ENCODE data around the gene FNIP1. TPM values are rescaled to one million over a fixed set of nuclear protein-coding genes. Genes with fewer than 3 reads are reported as not detected.

FNIP1 gene
- total and polyA plus RNA-seq, 2 of the 13 experiments (the other 11 are each of a cell fraction or from before 2014, with no cell fraction given): 10.9 to 29.3 TPM

GRCh38 chr5:131684595-131684994, 112.2 kb downstream of the FNIP1 start:
- no TSS peak for BruUV-seq (replicated peaks)
- Histone ChIP-seq H3K36me3 (replicated peaks in 1 of 2; ENCODE audit: control insufficient read depth in 1 of 2, insufficient read depth in 2 of 2, low read length in 2 of 2) (peaks cover 0 to 24% of the 10 kb centered on the region in 2 experiments; a peak in 2 of 5 replicates), H3K4me2 (ENCODE audit: low read depth, low read length) (no peak overlapping the region), H3K9ac (ENCODE audit: insufficient read depth, low read depth, low read length) (no peak overlapping the region), H3K79me2 (ENCODE audit: insufficient read depth, low read length) (peaks cover 2% of the 10 kb centered on the region), H3K27me3 (ENCODE audit: control insufficient read depth in 1 of 2, insufficient read depth in 2 of 2, low read length in 2 of 2) (no peaks in the 10 kb centered on the region), H4K20me1 (ENCODE audit: insufficient read depth, low read length) (no peaks in the 10 kb centered on the region), H3K27ac (ENCODE audit: extremely low read length, insufficient read depth, low read length) (no peak overlapping the region), H2AFZ (ENCODE audit: low read length) (no peak overlapping the region), H3K9me3 (ENCODE audit: low read length) (no peaks in the 10 kb centered on the region), H3K4me3 (replicated peaks in 1 of 3; ENCODE audit: insufficient read depth in 1 of 3, low read depth in 2 of 3, low read length in 3 of 3) (no peak overlapping the region), H3K4me1 (ENCODE audit: insufficient read depth, low read length) (peaks cover 21% of the 10 kb centered on the region)
- CTCF ChIA-PET (ENCODE audit: low intra/inter-chr PET ratio, low total read pairs): no interaction called here
- DNase-seq (ENCODE audit: low spot score) (peak; percentile 57), ATAC-seq (peak; percentile 70), FAIRE-seq (no peak)
- POLR2A ChIA-PET: no interaction called here
- intact Hi-C loops (cut with micrococcal nuclease; ENCODE audit: unreplicated experiment) (no loop called here), in situ Hi-C loops (cut with HindIII; ENCODE audit: extremely low pct_ligation_motif_present, low pct_unique_long_range_greater_than_20kb) (no loop called here)
- TF ChIP-seq ZNF562 (CRISPR knock-in tag; IDR thresholded peaks at IDR 0.05; ENCODE audit: borderline replicate concordance) (no peak), ZBTB1 (CRISPR knock-in tag; IDR thresholded peaks at IDR 0.05; ENCODE audit: borderline replicate concordance) (no peak), ZNF570 (CRISPR knock-in tag; IDR thresholded peaks at IDR 0.05; ENCODE audit: borderline replicate concordance) (no peak), ZNF12 (CRISPR knock-in tag; IDR thresholded peaks at IDR 0.05) (no peak), GATAD2A (CRISPR knock-in tag; IDR thresholded peaks at IDR 0.05) (peak; percentile 52), KAT8 (CRISPR knock-in tag; IDR thresholded peaks at IDR 0.05) (peak; percentile 18; the same call in 1 of the 2 replicates), ZBTB7B (CRISPR knock-in tag; IDR thresholded peaks at IDR 0.05) (no peak), ZNF3 (CRISPR knock-in tag; IDR thresholded peaks at IDR 0.05) (no peak), SAP130 (CRISPR knock-in tag; IDR thresholded peaks at IDR 0.05; ENCODE audit: low read depth) (peak; percentile 43; the same call in 1 of the 2 replicates), SOX5 (CRISPR knock-in tag; IDR thresholded peaks at IDR 0.05; ENCODE audit: borderline replicate concordance) (peak; percentile 17; the same call in 1 of the 2 replicates), RARA (CRISPR knock-in tag; IDR thresholded peaks at IDR 0.05) (peak; percentile 24; the same call in 1 of the 2 replicates), ZNF549 (CRISPR knock-in tag; IDR thresholded peaks at IDR 0.05) (no peak), ZNF468 (CRISPR knock-in tag; IDR thresholded peaks at IDR 0.05) (no peak), RXRB (CRISPR knock-in tag; IDR thresholded peaks at IDR 0.05; ENCODE audit: borderline replicate concordance) (0 out of 2 replicates have a peak, but pooled peaks have one; percentile 28), MED8 (CRISPR knock-in tag; IDR thresholded peaks at IDR 0.05; ENCODE audit: insufficient replicate concordance) (no peak), PRMT3 (CRISPR knock-in tag; IDR thresholded peaks at IDR 0.05; ENCODE audit: borderline replicate concordance, low read depth) (no peak), MIXL1 (CRISPR knock-in tag; IDR thresholded peaks at IDR 0.05) (peak; percentile 93), SRY (CRISPR knock-in tag; IDR thresholded peaks at IDR 0.05) (no peak), TCF7L2 (IDR thresholded peaks at IDR 0.05; ENCODE audit: low read depth, low read length) (no peak), ZNF616 (CRISPR knock-in tag; IDR thresholded peaks at IDR 0.05; ENCODE audit: low read depth) (no peak), ZNF75D (CRISPR knock-in tag; IDR thresholded peaks at IDR 0.05; ENCODE audit: borderline replicate concordance) (no peak), FOXA3 (CRISPR knock-in tag; IDR thresholded peaks at IDR 0.05) (peak; percentile 15; the same call in 1 of the 2 replicates), ZNF775 (CRISPR knock-in tag; IDR thresholded peaks at IDR 0.05; ENCODE audit: borderline replicate concordance) (no peak), ZNF296 (CRISPR knock-in tag; conservative IDR thresholded peaks at IDR 0.05) (no peak)
- TF ChIP-seq, protein P1, sequence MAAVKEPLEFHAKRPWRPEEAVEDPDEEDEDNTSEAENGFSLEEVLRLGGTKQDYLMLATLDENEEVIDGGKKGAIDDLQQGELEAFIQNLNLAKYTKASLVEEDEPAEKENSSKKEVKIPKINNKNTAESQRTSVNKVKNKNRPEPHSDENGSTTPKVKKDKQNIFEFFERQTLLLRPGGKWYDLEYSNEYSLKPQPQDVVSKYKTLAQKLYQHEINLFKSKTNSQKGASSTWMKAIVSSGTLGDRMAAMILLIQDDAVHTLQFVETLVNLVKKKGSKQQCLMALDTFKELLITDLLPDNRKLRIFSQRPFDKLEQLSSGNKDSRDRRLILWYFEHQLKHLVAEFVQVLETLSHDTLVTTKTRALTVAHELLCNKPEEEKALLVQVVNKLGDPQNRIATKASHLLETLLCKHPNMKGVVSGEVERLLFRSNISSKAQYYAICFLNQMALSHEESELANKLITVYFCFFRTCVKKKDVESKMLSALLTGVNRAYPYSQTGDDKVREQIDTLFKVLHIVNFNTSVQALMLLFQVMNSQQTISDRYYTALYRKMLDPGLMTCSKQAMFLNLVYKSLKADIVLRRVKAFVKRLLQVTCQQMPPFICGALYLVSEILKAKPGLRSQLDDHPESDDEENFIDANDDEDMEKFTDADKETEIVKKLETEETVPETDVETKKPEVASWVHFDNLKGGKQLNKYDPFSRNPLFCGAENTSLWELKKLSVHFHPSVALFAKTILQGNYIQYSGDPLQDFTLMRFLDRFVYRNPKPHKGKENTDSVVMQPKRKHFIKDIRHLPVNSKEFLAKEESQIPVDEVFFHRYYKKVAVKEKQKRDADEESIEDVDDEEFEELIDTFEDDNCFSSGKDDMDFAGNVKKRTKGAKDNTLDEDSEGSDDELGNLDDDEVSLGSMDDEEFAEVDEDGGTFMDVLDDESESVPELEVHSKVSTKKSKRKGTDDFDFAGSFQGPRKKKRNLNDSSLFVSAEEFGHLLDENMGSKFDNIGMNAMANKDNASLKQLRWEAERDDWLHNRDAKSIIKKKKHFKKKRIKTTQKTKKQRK (IDR thresholded peaks at IDR 0.05; ENCODE audit: low read length): no peak
- TF ChIP-seq, protein P2, sequence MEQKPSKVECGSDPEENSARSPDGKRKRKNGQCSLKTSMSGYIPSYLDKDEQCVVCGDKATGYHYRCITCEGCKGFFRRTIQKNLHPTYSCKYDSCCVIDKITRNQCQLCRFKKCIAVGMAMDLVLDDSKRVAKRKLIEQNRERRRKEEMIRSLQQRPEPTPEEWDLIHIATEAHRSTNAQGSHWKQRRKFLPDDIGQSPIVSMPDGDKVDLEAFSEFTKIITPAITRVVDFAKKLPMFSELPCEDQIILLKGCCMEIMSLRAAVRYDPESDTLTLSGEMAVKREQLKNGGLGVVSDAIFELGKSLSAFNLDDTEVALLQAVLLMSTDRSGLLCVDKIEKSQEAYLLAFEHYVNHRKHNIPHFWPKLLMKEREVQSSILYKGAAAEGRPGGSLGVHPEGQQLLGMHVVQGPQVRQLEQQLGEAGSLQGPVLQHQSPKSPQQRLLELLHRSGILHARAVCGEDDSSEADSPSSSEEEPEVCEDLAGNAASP (CRISPR knock-in tag; IDR thresholded peaks at IDR 0.05; ENCODE audit: borderline replicate concordance): no peak

All from HepG2 (cell line).